Measurements from ENCODE around the gene SSC4D.
A peak's percentile ranks its signal among the peaks of the same experiment; 100 is the strongest.
"Not testable (repeated sequence)": the region's sequence is repeated elsewhere in the genome, so short reads cannot be mapped to it uniquely, and the experiment has no call there.

Gene SSC4D

DNA sequence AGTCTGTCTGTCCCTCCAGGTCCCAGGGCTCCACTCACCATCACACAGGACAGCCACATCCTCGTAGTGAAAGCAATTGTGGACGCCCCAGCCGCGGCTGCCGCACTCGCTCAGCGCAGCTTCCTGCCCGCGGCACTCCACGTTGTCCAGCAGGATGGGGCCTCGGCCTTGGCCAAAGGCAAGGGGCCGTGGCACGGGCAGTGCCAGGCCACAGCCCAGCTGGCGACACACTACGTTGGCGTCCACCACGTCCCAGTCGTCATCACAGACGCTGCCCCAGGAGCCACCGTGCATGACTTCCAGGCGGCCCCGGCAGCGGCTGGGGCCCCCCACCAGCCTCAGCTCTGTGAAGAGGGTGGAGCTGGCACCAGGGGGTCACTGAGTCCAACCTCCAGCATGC lies 9.2 kb downstream of the SSC4D start:
- DNase-seq (ENCODE audit: insufficient read length, low spot score) (no peak), FAIRE-seq (no peak)
- TF ChIP-seq POLR2A (IDR thresholded peaks at IDR 0.05; ENCODE audit: low read depth, low read length), result no peak

DNA sequence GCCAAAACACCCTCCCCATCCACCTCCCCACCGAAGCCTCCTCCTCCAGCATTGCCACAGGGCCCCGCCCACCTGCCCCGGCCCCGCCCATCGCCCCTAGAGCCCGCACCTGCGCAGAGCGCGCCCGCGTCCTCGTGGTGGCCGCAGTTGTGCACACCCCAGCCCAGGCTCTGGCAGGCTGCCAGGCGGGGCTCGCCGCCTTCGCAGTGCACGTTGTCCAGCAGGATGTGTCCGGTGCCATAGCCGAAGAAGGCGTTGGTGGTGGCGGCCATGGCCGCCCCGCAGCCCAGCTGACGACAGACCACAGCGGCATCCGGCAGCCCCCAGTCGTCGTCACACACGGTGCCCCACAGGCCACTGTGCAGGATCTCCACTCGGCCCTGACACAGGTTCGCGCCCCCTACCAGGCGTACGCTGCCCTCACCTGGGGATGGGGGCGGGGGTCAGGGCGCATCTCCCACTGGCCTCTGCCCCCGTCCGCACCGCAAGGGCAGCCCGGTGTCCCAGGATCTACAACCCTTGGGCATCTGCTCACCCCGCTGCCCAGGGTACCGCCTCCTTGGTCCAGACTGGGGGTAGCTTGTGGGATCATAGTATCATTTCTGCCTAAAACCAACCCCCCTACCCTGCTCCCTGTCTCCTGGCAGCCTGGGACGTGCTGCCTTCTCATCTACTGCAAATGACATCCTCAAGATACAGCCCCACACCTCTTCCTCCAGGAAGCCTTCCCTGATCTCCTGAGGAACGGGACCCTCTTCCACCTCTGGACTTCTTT lies 11.9 kb downstream of the SSC4D start:
- TF ChIP-seq POLR2A (IDR thresholded peaks at IDR 0.05; ENCODE audit: low read depth, low read length), result no peak; the same call in 1 of the 2 replicates
- FAIRE-seq, result no peak
- no peak for DNase-seq (ENCODE audit: insufficient read length, low spot score)

DNA sequence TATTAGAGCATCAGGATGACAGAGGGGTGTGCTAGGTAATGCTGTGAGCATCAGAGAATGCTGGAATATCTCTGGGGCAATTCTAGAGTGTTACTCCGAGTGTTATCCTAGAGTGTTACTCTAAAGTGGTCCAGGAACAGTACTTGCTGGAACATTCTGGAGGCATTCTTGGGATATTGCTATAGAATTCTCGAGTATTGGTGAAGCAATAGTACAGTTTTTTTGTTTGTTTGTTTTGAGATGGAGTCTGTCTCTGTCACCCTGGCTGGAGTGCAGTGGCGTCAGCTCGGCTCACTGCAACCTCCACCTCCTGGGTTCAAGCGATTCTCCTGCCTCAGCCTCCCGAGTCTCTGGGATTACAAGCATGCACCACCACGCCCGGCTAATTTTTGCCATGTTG lies 12.6 kb downstream of the SSC4D start:
- FAIRE-seq (no peak), DNase-seq (ENCODE audit: insufficient read length, low spot score) (no peak)
- TF ChIP-seq POLR2A (IDR thresholded peaks at IDR 0.05; ENCODE audit: low read depth, low read length), result no peak

DNA sequence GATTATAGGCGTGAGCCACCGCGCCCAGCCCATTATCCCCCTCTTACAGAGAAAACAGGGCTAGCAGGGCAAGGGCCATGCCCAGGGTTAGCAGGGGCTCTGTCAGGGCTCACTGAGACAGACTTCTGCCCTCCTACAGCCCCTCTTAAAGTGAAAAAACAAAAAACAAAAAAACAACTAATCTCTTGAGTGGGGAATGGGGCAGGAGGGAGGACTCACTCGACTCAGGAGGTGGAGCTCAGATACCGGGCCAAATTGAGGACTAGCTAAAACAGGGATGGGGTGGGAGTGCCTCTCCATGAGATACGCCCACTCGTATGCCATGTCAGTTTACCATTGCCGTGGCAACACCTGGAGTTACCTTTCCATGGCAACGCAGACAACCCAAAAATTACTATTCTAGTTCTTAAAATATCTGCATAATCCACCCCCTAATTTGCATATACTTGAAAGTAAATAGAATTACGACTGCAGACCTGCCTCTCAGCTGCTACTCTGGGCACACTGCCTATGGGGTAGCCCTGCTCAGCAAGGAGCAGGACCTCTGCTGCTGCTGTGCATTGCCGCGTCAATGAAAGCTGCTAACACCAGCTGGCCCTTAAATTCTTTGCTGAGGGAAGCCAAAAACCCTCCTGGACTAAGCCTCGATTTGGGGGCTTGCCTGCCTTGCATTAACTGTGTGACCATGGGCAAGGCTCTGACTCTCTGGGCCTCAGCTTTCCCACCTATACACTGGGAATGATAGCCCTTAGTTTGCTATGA lies 13.4 kb downstream of the SSC4D start:
- TF ChIP-seq POLR2A (IDR thresholded peaks at IDR 0.05; ENCODE audit: low read depth, low read length), result no peak
- DNase-seq (ENCODE audit: insufficient read length, low spot score), result no peak
- no peak for FAIRE-seq

DNA sequence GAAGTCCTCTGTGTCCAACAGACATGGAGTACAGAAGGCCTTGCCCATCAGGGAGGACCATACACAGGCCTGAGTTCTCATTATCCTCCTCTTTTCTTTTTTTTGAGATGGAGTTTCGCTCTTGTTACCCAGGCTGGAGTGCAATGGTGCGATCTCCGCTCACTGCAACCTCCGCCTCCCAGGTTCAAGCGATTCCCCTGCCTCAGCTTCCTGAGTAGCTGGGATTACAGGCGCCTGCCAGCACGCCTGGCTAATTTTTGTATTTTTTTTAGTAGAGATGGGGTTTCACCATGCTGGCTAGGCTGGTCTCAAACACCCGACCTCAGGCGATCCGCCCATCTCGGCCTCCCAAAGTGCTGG lies 13.9 kb downstream of the SSC4D start:
- not testable (repeated sequence) for FAIRE-seq; DNase-seq (ENCODE audit: insufficient read length, low spot score)

DNA sequence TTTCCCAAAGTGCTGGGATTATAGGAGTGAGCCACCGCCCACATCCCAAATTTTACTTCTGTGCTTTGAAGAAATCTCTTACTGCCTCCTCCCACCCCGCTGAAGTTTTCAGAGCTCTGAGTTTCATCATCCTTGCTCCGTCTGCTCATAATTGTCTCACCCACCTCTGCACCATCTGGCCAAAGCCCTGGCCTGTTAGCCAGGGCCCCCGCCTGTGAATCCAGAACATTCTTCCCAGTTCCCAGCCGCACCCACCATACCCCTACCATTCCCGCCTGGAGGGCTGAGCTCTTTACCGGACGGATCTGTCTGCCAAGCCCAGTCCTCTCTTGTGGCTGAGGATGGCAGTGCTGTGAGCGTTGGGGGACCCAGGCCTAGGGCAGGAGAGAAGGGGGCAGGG lies 14.5 kb downstream of the SSC4D start:
- no peak for FAIRE-seq
- DNase-seq (ENCODE audit: insufficient read length, low spot score), result no peak
- no peak for TF ChIP-seq POLR2A (IDR thresholded peaks at IDR 0.05; ENCODE audit: low read depth, low read length)

DNA sequence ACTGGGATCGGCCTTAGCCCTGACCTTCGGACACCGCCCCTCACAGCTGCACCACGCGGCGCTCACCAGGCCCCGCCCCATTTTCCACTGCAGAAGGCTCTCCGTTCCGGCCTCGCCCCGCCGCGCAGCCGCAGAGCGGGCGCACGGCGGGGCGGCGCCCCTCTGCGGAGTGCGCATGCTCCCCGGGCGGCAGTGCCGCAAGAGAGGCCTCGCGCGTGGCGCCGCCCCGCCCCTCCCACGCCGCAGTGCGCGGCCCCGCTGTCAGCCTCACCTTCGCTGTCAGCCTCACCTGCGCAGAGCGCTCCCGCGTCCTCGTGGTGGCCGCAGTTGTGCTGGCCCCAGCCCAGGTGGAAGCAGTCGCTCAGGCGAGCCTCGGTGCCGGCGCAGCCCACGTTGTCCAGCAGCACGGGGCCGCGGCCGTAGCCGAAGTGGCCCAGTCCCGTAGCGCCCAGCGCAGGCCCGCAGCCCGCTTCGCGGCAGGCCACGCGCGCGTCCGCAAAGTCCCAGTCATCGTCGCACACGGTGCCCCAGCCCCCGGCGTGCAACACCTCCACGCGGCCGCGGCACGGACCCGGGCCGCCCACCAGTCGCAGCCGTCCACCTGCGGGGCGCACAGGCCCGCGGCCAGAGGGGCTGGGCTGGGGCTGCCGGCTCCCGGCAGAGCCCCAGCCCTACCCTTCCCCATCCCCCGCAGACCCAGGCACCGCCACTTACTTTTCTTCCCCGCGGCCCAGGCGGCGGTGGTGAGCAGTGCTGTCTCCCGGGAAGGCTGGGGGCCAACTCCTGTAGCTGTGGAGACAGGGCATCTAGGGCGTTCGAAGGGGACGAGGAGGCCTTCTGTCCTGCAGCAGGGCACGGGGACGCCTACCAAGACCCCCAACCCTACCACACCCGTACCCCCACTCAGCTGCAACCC lies 16.1 kb downstream of the SSC4D start:
- peak; percentile 83 for TF ChIP-seq POLR2A (IDR thresholded peaks at IDR 0.05; ENCODE audit: low read depth, low read length)
- no peak for FAIRE-seq
- DNase-seq (ENCODE audit: insufficient read length, low spot score), result peak; percentile 93

DNA sequence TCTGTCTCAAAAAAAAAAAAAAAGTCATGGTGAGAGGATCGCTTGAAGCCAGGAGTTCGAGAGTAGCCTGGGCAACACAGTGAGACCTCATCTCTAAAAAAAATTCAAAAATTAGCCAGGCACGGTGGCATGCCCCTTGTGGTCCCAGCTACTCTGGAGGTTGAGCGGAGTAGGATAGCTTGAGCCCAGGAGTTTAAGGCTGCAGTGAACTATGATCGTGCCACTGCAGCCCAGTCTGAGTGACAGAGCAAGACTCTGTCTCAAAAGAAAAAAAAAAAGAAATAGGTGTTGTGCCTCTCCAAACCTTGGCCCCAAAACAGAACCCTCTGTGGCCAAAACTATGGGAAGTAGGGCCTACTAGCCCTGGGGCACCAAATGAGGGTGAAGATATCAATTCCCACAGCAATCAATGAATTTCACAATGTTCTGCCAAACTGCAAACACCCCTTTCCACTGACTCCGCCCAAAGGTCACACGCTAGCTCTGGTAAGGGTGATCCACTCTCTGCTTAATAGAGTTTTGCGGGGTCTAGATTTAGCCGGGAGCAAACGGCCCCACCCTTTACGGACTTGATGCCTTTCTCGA lies 16.9 kb downstream of the SSC4D start:
- no peak for TF ChIP-seq POLR2A (IDR thresholded peaks at IDR 0.05; ENCODE audit: low read depth, low read length)
- FAIRE-seq, result no peak

DNA sequence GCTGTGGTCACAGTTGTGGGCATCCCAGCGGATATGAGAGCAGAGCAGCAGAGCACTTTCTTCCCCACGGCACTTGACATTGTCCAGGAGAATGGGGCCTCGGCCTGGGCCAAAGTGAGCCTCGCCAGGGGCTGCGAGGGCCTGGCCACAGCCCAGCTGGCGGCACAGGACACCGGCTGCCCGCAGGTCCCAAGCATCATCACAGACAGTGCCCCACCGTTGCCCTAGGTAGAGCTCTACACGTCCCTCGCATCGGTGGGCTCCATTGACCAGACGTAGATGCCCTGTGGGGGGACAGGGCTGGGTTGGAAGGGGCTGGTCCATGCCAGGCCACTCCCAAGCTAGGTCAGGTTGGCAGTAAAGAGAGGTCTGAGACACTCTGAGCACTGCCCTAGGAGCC lies 19.4 kb downstream of the SSC4D start:
- TF ChIP-seq POLR2A (IDR thresholded peaks at IDR 0.05; ENCODE audit: low read depth, low read length), result no peak
- no peak for FAIRE-seq
- no peak for DNase-seq (ENCODE audit: insufficient read length, low spot score)

More for the DNA sequence above, 16.9 kb downstream of the SSC4D start:
- DNase-seq (ENCODE audit: insufficient read length, low spot score), result no peak

DNA sequence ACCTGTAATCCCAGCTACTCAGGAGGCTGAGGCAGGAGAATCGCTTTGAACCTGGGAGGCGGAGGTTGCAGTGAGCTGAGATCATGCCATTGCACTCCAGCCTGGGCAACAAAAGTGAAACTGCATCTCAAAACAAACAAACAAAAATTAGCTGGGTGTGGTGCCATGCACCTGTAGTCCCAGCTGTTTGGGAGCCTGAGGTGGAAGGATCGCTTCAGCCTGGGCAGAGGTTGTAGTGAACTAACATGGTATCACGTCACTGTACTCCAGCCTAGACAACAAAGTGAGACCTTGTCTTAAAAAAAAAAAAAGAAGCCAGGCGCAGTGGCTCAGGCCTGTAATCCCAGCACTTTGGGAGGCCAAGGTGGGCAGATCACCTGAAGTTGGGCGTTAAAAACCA lies 21.7 kb downstream of the SSC4D start:
- not testable (repeated sequence) for DNase-seq (ENCODE audit: insufficient read length, low spot score); FAIRE-seq

DNA sequence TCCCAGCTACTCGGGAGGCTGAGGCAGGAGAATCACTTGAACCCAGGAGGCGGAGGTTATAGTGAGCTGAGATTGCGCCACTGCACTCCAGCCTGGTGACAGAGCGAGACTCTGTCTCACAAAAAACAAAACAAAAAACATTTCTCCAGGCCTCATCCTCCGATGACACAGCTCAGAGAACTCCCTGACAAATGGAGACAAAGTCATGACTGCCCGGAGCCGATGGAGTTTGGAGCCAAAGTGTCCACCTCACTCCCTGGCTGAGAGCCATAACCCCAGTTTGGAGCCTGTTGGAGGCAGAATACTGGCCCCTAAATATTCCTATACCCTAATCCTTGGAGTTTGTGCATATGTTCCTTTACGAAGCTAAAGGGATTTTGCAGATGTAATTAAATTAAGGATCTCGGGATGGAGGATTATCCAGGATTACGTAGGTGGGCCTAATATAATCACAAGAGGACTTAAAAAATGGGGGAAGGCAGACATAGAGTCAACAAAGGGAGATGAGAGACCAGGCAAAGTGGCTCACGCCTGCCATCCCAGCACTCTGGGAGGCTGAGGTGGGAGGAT lies 22.7 kb downstream of the SSC4D start:
- DNase-seq (ENCODE audit: insufficient read length, low spot score), result no peak
- no peak for FAIRE-seq
- TF ChIP-seq POLR2A (IDR thresholded peaks at IDR 0.05; ENCODE audit: low read depth, low read length), result no peak

DNA sequence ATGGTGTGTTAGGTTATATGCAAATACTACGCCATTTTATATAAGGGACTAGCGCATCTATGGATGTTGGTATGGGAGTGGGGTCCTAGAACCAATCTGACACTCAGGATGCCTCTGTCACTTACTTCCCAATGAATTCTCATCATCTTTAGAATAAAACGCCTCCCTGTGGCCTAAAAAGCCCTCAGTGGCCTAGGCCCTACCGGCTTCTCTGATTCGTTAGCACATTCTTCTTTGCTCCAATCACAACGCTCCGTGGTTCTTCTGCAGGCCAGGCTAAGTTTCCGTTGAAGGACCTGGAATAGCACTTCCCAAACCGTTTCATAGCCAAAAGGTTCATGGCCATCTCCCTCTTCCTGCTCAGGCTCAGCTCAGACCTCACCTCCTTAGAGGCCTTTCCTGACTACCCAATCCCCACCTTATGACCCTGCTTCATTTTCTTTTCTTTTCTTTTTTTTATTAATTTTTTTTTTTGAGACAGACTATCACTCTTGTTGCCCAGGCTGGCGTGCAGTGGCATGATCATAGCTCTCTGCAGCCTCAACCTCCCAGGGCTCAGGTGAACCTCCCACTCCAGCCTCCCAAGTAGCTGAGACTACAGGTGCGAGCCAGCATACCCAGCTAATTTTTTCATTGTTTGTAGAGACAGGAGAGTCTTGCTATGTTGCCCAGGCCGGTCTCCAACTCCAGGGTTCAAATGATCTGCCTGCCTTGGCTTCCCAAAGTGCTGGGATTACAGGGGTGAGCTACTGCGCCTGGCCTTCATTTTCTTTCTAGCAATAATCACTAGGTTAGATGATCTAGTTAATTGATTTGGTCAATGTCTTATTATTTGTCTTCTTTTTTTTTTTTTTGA lies 26.2 kb downstream of the SSC4D start:
- DNase-seq (ENCODE audit: insufficient read length, low spot score), result no peak
- FAIRE-seq, result no peak
- no peak for TF ChIP-seq POLR2A (IDR thresholded peaks at IDR 0.05; ENCODE audit: low read depth, low read length)

DNA sequence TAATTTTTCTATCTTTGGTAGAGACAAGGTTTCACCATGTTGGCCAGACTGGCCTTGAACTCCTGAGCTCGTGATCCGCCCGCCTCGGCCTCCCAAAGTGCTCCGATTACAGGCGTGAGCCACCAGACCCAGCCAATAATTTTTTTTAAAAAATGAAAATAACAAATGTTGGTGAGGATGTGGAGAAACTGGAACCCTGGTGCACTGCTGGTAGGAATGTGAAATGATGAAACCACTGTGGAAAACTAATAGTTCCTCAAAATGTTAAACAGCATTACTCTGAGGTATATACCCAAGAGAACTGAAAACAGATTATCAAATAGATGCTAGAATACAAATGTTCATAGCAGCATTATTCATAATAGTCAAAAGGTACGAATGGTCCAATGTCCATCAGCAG lies 27.7 kb downstream of the SSC4D start:
- no peak for DNase-seq (ENCODE audit: insufficient read length, low spot score)
- TF ChIP-seq POLR2A (IDR thresholded peaks at IDR 0.05; ENCODE audit: low read depth, low read length), result no peak
- no peak for FAIRE-seq
